HG03571 (cell line): ENCODE measurements around the gene CAVIN4.

Experiments
- ATAC-seq: cut with Tn5 transposase; IDR thresholded peaks from one replicate; pipeline ENCODE4 v1.9.1; 2021; ENCODE audit not compliant: unreplicated experiment

Gene CAVIN4

DNA sequence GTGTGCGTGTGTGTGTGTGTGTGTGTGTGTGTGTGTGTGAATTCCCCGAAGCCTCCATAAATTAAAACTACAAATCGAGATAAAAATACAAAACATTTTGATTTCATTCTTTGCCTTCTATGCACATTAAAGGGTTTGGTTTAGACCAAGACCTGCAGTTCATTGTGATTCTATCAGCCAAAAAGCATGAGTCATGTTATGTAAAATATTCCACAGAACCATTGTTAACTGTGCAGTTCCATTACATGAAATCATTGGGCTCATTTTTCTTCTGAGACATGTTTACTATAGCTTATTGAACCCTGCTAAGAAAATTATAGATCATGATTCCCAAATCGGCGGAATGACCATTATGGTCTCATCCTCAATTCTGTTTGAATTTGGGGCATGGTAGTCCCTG is 11.7 kb downstream of the CAVIN4 start:
- no peak for ATAC-seq

DNA sequence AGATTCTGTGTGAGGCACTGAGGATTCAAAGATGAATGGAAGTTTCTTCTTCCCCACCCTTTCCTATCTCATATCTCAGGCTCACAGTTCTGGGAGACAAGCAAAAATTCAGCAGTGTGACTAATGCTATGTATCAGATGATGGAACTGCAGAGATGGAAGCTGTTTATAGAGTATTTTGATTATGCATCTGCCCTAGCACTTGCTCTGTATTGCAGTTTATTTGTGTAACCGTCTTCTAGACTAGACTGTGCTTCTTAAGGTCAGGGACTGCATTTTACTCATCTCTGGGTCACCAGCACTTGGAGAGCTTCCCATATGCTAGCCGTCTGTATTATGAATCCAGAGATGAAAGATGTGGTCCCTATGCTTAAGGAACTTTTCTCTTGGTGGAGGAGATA is 12.6 kb downstream of the CAVIN4 start:
- no peak for ATAC-seq

DNA sequence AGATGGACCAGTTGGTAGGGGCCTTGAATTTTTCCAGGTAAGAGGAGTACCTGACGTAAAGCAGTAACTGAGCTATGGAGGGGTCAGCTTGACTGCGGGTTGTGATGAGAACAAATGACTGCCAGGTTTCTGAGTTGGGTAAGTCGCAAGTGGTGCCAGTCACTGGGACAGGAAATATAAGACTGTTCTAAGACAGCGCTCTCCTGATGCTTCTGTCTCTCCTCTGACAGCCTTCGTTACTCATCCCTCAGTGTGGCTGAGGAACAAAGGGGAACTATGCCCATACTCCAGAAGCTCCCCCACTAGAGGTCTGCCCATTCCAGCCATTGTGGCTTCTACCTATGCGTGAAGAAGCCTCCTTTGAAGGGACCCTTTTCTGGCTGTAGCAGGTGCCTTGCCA is 13.3 kb downstream of the CAVIN4 start:
- no peak for ATAC-seq

DNA sequence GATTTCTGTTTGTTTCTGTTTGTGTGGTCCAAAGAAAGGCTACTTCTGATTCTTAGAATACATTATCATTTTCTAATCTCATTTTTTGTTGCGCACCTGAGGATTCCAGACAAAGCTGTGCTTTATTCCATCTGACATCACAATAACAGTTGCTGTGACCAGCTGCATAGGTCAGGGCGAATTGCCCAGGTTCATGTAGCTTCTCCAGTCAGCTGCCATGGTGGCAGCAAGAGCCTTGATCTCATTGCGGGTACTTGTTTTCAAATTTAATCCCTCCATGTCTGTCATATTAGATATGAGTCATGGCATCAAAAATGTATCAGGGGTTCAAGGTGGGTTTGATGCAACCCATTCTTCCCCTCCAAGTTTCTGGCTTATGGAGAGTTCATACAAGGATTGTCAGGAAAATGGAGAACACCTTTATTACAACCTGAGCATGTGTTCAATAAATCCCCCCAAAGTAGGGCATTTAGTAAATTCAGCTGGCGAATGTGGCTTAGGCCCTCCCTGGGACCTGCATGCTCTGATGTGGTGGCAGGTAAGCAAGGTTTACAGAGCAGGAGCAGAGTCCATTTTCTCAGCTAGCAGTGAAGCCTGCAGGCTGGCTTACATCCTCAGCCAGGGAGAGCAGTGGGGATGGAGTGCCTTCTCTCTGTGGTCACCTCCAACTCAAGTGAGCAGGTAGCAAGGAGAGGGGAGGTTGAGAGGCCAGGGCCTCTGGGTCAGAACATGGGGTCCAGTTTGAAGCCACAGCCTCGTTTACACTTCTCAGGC is 13.9 kb downstream of the CAVIN4 start:
- no peak for ATAC-seq

DNA sequence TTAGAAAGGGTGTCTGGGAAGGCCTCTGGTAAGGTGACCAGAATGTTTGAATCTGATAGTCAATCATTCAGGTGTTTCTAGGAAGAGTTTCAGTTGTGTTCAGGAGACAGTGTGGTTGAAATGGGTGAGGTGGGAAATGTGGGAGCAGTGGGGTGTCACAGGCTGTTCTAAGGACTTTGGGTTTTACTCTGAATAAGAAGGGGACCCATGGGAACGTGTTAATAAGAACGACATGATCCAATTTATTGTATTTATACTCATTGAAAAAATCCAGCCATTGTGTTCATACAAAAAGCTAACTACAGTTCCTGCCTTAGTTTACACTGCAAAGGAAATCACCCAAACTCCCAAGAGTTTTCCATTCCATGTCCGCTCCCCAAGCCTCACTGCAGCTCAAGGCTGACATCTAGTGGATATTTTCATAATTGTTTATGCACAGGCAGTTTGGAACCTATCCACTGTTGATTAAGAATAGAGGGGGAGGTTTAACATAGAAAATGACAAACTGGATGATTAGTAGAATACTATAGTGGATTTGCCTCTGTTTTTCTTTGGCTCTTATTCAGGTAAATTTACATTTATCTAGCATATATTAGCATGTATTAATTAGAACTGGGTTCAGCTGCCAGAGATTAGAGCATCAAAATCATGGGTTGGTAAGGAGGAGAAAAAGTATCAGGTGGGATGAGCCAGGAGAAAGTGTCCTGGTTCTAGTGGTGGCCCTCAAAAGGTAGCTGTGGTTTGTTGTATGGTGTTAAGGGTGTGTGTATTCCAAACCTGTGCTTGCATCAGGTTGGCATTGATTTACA is 17.7 kb downstream of the CAVIN4 start:
- ATAC-seq: no peak

DNA sequence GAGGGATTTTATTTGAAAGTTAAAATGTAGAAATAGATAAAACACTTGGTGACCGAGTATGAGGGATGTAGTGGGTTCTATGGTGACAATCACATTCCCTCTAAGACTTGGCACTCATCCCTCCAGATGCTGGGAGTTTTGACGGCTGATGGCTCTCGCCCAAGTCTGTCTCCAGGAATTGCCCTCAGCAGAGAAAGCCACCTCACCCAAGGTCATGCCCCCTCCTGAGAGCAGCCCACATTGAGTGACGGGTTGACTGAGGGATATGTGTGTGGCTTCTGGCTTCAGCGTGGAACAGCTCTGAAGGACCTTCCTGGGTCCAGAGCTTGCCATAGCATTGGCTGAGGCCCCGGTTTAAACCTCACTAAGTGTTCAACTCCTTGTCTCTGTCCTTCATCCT is 19.4 kb downstream of the CAVIN4 start:
- ATAC-seq: no peak

DNA sequence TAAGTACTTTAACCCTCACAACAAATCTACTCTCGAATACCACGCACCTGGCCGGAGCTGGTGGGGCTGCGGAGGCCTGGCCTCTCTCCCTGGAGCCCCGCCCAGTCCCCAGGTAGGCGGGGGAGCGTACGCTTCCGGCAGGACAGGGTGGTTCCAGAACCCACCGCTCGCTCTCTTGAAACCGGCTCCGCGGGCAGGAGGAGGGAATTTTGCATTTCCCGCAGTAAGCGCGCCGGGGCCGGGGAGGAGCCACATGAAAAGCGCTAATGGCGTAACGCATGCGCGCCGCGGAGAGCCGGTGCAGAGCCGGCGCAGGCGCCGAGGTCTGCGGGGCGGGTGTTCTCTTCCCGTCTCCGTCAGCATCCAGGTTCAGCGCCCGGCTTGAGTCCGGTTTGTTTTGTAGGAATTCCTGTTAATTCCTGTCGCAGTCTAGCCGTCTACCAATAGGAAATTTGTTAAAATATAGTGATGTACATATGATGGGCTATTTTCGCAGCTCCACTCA is 20.8 kb downstream of the CAVIN4 start:
- peak; percentile 78 for ATAC-seq

DNA sequence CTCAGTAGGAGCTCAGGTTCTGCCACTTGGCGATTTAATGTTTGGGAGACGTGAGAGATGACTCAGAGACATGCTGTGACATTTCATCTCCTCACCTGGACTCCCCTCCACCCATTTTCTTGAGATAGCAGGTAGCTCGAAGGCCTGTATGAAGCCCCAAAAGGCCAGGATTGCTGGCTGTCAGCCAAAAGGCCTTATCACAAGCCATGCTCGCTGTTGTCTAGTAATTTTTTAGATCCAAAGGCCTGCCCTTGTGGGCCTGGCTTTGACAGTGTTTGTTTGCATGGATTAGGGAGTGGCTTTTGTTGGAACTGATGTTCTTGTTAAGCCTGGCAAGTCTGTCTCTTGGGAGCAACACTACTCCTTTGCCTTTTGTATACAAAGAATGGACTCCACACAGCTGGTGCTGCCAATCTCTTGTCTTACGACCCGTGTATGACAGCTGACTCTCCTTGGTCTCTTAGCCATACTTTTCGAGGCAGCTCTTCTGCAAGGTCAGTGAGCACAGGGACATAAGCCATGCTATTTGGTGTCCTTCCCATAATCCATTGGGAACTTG is 22.7 kb downstream of the CAVIN4 start:
- ATAC-seq: no peak

DNA sequence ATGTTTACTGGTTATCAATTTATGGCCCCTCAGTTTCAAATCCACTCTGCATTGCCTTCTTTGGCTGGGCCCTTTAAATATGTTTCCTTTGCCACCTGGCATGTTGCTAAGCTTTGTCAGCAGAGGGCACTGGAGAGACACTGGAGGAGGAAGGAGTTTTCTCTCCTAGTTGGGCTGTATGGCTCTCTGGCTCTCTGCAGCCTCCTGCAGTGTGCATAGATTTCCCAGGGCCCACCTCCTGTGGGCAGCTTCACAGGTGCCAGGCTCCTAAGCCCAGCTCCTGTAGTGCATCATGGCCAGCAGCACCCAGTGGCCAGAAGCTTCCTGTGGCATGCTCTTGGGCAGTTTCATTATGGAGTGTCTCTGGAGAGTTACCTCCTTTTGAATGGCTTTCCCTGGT is 23.3 kb downstream of the CAVIN4 start:
- ATAC-seq: peak; percentile 45

DNA sequence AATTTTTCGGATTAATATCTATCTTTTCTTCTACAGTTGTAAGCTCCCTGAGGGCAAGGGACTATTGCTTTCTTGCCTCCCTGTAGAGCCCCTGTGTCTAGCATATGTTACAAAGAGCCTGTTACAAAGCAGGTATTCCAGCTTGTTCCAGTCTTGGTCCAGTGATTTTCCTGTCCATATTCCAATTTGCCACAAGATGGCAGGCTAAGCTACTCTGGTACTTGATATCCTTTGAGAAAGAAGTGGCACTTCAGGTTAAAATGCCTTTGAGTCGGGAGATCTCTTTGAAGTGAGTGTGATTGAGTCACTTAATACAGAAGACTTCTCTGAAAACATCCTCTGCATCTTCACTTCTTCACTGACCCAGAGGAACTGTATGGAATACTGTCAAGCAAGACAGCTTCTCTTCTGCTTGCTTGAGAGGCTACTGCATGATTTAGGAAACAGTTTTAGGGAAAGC is 24.5 kb downstream of the CAVIN4 start:
- ATAC-seq: no peak

DNA sequence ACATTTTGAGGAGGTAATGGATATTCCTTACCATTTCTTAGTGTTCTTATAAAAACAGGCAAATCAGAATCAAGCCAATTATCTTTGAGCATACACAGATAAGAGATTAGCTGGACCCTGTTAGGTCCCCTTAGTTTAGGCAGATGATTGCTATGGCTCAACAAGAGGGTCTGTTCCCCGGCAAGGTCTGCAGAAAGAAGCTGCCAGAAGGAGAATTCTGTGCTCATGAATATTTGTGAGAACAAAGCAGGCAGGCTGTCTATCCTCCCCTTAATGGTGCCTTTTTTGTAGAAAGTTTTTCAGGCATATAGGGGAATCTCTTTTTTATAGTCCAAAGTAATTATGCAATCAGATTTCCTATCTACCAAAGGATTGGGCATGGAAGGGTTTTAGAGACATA is 27.5 kb downstream of the CAVIN4 start:
- ATAC-seq: no peak

DNA sequence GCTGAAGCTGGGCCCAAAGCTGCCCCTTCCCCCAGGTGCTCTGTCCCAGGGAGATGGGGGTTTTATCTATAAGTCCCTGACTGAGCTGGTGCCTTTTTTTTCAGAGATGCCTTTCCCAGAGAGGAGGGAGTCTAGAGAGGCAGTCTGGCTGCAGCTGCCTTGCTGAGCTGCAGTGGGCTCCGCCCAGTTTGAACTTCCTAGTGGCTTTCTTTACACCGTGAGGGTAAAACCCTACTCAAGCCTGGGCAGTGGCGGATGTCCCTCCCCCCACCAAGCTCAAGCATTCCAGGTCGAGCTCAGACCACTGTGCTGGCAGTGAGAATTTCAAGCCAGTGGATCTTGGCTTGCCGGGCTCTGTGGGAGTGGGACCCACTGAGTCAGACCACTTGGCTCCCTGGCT is 41.3 kb downstream of the CAVIN4 start:
- ATAC-seq: no peak

DNA sequence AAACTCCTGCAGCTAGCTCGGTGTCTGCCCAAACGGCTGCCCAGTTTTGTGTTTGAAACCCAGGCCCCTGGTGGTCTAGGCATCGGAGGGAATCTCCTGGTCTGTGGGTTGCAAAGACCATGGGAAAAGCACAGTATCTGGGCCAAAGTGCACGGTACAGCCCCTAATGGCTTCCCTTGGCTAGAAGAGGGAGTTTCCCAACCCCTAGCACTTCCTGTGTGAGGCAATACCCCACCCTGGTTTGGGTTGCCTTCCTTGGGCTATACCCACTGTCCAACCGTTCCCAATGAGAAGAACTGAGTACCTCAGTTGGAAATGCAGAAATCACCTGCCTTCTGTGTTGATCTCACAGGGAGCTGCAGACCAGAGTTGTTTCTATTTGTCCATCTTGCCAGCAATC is 41.8 kb downstream of the CAVIN4 start:
- ATAC-seq: no peak

DNA sequence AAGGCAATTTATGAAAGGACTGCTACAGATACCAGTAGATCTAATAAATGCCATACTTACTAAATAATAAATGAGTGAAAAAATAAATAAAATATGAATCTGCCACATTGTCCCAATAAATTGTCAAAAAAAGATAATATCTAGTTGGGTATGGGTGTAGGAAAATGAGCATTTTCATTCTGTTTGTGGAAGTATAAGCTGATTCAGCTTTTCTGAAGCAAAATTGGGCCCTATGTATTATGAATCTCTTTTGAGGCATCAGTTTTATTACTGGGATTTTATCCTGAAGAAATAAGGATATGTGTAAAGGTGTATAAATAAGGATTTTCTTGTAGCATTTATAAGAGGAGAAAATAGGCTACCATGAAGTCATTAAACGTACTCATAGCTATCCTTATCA is 46.1 kb downstream of the CAVIN4 start:
- ATAC-seq: no peak

DNA sequence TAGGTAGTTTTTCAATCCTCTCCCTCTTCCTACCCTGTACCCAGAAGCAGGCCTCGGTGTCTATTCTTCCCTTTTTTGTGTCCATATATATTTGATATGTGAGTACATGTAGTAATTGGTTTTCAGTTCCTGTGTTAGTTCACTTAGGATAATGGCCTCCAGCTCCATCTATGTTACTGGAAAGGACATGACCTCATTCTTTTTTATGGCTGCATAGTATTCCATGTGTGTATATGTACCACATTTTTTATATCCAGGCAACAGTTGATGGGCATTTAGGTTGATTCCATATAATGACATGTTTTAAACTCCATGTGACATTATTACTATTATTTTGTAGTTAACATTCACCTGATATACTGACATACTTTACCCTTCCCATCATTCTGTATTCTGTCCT is 49.1 kb downstream of the CAVIN4 start:
- no peak for ATAC-seq

DNA sequence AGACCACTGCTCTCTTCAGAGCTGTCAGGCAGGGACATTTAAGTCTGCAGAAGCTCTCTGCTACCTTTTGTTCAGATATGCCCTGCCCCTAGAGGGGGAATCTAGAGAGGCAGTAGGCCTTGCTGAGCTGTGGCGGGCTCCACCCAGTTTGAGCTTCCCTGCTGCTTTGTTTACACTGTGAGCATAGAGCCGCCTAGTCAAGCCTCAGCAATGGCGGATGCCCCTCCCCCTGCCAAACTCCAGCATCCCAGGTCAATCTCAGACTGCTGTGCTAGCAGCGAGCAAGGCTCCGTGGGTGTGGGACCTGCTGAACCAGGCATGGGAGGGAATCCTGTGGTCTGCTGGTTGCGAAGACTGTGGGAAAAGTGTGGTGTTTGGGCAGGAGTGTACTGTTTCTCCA is 59.9 kb downstream of the CAVIN4 start:
- ATAC-seq: no peak
